Endometrium (tissue), 2 donors: ENCODE results near the gene SLC39A9.

Experiments
- FAIRE-seq: peaks from 2 replicates; lab custom pipeline; 2012; peaks lifted over from hg19 to GRCh38; lab: Jason Lieb, UNC
- donor health status: control.
- donor health status: control.

Gene SLC39A9

GRCh38 chr14:69424149-69424923, 25.8 kb downstream of the SLC39A9 start:
- FAIRE-seq: no peak

DNA sequence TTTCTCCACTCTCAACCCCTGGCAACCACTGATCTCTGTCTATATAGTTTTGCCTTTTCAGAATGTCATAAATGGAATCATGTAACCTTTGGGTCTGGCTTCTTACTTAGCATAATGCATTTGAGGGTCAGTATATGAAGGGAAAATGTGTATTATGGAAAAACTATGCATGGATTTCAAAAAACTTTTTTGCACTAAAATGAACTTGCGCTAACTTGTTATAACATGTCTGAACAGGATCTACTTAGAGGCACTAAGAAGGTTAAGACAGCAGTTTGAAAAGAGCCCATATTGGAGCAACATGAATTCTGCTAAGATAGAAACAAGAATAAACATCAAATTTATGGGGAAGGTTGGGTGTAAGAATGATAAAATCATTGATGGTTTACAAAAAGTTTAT, 29.1 kb downstream of the SLC39A9 start:
- FAIRE-seq: no peak

DNA sequence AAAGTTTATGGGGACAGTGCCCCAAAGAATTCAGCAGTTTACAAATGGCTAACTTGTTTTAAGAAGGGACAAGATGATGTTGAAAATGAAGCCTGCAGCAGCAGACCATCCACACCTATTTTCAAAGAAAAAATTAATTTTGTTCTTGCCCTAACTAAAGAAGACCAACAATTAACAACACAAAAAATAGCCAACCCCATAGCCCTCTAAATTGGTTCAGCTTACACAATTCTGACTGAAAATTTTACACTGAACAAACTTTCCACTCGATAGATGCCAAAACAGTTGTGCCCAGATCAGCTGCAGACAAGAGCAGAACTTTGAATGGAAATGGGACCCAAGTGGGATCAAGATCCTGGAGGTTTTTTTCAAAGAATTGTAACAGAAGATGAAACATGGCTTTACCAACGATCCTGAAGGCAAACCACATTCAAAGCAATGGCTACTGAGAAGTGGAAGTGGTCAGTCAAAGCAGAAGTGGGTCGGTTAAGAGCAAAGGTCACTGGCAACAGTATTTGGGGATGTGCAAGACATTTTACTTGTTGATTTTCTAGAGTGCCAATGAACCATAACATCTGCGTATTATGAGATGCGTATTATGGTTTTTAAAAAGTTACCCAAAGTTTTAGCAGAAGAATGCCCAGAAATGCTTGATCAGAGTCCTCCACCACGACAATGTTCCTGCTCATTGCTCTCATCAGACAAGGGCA, 30.0 kb downstream of the SLC39A9 start:
- FAIRE-seq: no peak

- FAIRE-seq: no peak
These were observed 31.2 kb downstream of the SLC39A9 start for GRCh38 chr14:69429643-69430042.

DNA sequence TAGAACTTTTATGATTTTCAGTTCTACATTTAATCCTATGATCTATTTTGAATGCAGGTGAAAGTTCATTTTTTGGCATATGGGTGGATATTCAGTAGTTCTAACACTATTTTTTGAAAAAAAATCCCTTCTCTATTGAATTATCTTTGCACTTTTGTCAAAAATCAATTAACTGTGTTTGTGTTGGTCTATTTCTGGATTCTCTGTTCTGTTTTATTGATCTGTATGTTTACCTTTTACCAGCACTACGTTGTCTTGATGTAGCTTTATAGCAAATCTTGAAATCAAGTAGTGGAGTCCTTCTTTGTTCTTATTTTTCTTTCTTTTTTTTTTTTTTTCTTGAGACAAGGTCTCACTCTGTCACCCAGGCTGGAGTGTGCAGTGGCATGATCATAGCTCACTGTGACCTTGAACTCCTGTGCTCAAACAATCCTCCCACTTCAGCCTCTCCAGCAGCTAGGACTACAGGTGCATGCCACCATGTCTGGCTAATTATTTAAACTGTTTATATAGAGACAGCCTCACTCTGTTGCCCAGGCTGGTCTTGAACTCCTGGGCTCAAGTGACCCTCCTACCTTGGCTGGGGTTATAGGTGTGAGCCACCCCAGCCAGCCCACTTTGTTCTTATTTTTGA, 31.9 kb downstream of the SLC39A9 start:
- FAIRE-seq: no peak

DNA sequence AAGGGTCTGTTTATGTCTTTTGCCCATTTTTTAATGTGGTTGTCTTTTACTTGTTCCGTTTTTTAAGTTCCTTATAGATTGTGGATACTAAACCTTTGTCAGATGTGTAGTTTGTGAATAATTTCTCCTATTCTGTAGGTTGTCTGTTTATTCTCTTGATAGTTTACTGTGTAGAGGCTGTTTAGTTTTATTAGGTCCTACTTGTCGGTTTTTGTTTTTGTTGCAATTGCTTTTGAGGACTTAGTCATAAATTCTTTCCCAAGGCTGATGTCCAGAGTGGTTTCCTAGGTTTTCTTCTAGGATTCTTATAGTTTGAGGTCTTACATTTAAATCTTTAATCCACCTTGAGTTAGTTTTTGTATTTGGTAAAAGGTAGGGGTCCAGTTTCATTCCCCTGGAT, 33.9 kb downstream of the SLC39A9 start:
- no peak for FAIRE-seq

- FAIRE-seq: no peak
These were observed 41.2 kb downstream of the SLC39A9 start for GRCh38 chr14:69439521-69440270.

- FAIRE-seq: no peak
These were observed 43.5 kb downstream of the SLC39A9 start for GRCh38 chr14:69441948-69442347.

GRCh38 chr14:69443296-69443805, 44.9 kb downstream of the SLC39A9 start:
- FAIRE-seq: no peak

DNA sequence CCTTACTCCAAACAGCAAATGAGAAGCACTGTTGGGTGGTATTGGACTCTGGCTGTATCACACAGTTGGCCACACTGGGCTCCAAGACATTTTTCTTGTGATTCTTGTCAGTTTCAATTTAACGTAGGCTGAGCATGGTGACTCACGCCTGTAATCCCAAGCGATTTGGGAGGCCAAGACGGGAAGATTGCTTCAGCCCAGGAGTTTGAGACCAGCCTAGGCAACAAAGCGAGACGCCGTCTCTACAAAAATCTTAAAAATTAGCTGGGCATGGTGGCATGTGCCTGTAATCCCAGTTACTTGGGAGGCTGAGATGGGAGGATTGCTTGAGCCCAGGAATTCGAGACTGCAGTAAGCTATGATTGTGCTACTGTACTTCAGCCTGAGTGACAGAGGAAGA, 50.7 kb downstream of the SLC39A9 start:
- FAIRE-seq: no peak

GRCh38 chr14:69451941-69452340, 53.4 kb downstream of the SLC39A9 start:
- no peak for FAIRE-seq

DNA sequence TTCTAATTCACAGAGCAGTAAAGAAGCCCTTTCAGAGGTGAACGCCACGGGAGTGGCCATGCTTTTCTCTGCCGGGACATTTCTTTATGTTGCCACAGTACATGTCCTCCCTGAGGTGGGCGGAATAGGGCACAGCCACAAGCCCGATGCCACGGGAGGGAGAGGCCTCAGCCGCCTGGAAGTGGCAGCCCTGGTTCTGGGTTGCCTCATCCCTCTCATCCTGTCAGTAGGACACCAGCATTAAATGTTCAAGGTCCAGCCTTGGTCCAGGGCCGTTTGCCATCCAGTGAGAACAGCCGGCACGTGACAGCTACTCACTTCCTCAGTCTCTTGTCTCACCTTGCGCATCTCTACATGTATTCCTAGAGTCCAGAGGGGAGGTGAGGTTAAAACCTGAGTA, 59.9 kb downstream of the SLC39A9 start:
- no peak for FAIRE-seq

GRCh38 chr14:69459122-69459521, 60.6 kb downstream of the SLC39A9 start:
- FAIRE-seq: no peak

GRCh38 chr14:69460093-69460701, 61.7 kb downstream of the SLC39A9 start:
- FAIRE-seq: peak; percentile 63

GRCh38 chr14:69464379-69464778, 65.9 kb downstream of the SLC39A9 start:
- FAIRE-seq: no peak

GRCh38 chr14:69464829-69465228, 66.3 kb downstream of the SLC39A9 start:
- no peak for FAIRE-seq

DNA sequence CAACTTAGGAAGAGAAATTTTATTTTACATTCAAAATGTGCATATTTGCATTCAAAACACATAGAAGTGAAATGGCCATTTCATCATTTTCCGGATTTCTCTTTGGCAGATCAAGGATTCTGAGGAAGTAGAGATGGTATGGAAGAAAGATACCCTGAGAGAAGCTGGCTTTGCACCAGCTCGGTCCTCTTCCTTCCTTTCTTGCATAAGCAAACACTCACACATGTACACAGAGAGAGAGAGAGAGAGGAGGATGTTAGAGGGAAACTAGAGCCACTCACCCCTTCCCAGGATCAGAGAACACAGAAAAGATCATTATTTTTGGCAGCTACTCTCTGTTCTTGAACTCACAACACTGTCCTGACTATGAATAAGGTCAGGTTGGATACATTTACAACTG, 70.5 kb downstream of the SLC39A9 start:
- FAIRE-seq: no peak

DNA sequence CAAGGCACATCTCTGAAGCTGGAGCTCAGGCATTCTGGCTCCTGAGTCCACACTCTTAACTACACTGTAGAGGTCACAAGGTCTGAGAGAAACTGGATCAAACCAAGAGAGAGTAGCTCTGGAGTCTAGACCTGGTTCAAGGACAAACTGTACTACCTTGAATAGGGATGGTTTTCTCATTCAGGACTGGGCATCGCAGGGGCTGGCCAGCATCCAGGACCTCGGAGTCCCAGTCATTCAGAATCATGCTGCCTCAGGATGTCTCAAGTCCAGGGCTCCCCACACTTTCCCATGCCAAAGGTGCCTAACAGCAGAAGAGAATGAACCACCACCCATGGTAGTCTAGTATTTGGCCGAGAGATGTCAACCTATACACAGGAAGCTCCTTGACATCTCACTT, 72.9 kb downstream of the SLC39A9 start:
- FAIRE-seq: no peak

DNA sequence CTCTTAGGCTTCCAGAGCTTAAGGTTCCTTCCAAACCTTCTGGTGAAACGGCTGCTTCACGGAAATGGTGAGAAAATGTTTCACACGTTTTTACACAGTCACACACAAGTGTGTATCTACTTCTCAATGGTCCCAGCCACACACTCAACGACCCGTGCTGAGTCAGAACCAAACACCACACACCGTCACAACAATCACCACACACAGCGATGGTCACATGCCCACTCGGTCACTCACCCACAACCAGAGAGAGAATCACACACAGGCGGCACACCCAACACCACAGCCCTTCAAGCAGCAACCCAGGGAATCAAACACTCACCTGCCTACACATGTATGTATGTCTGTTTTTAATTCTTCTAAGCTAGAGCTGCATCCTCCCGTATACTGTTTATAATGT, 73.4 kb downstream of the SLC39A9 start:
- no peak for FAIRE-seq

DNA sequence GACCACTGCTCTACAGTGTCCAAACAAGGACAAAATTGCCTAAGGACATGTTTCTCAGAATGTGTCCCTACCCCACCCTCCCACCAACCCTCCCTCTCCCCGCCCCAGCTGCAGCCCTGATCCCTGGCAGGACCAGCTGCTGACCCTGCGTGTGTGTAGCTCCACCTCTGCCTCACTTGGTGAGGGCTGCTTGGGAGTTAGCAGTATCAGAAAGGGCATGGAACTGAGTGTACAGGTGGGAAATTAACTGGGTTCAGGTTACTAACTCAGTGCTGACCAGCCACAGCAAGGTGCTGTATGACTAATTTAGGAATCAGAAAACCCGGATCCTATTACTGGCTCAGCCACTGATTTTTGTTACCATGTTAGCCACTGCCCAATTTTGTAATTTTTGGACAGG, 74.8 kb downstream of the SLC39A9 start:
- FAIRE-seq: no peak

- no peak for FAIRE-seq
These were observed 75.5 kb downstream of the SLC39A9 start for GRCh38 chr14:69473946-69474345.
